Activated T-cell treated with anti-CD3 and anti-CD28 coated beads, Interleukin-2, amount 50 U/mL, for 1 hour (primary cell): ENCODE measurements around the gene DBN1.

ENCODE experiments used
- DNase-seq: peaks from one replicate; pipeline ENCODE4 v3.0.0-alpha.2; 2020

Gene DBN1

GRCh38 chr5:177504086-177505056 is 30.9 kb upstream of the DBN1 start:
- no peak for DNase-seq

DNA sequence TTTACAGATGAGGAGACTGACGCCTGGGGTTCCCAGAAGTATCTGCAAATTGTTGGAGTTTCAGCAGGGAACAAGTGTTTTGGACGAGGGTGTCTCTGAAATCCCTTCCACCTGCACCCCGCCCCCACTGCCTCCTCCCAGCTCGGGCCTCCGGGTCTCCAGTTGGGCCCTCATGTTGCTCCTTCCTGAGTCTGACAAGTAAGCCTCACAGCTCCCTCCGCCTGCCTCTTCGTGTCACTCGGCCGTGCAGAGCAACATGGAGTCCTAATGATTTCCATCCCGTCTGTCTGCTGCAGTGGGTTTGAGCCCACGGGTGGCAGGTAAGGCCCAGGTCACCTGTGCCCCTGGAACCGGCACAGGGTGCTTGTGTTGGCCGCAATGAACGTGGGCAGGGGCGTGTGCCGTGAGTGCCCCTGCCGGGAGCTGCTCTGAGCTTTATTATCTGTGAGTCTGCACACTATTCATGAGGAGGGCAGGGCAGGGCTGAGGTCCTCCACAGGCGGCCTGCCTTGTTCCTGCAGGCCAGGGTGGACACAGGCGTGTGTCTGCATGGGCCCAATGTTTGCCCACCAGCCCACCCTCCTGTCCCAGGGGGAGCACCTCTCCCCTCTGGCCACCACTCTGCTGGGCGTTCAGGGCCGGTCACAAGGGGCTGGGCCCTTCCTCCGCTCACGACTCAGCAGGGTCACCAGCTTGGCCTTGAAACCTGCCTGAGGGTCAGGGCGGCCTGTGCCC is 30.1 kb upstream of the DBN1 start:
- no peak for DNase-seq

DNA sequence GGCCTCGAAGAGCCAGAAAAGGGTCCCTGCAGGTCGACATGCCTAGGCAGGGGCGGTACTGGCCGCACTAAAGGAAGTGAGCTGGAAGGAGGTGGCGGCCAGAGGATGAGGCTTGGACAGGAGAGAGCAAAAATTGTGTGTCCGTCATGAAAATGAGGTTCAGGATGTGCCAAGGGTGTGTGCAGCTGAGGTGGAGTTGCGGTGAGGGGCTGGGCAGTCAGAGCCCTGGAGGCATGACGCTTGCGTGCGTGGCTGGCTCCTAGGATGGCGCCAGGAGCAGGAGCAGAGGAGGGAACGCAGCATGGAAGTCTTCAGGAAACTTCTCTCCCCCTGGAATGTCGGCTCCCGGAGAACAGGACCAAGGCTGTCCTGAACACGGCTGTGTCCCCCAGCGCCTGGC is 29.5 kb upstream of the DBN1 start:
- DNase-seq, result no peak

- DNase-seq, result no peak
Observed at GRCh38 chr5:177501874-177502678, 28.6 kb upstream of the DBN1 start.

- peak; percentile 88 for DNase-seq
Observed at GRCh38 chr5:177500685-177501522, 27.5 kb upstream of the DBN1 start.

GRCh38 chr5:177499842-177500241 is 26.4 kb upstream of the DBN1 start:
- DNase-seq, result no peak

- no peak for DNase-seq
Observed at GRCh38 chr5:177498013-177498787, 24.8 kb upstream of the DBN1 start.

DNA sequence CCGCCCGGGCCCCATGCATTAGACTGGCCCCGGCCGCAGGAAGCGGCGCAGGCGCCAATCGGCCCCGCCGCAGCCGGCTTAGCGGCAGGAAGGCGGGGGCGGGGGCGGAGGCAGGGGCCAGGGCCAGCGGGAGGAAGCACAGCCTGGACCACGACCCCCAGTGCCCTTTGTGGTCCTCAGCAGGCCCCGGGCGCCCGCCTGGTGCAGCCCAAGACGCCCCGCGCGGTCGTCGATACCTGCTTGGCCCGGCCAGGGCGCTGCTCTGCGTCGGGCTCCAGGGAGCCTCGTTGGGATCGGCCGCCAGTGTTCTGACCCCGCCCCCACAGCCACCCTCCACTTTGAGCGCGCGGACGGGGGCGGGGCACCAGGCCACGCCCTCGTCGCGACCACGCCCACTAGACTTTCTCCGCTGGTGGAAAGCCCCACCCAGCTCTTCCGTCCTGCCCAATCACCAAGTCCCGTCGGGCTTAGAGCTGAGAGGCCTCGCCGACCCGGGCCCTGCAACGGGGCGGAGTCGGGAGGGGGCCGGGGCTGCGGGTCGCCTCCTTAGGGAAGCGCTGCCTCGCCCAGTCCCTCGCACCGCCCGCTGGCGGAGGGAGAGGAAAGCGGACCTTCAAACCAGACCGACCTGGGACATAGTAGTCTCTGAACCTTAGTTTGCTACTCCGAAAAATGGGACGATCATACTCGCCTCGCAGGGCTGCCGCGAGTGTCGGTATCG is 24.0 kb upstream of the DBN1 start, which contains the start of gene PDLIM7:
PDLIM7 (minus strand) TSS at position 313 of the 721 bp plus-strand sequence. CDS start 1,092 bp downstream, outside the sequence.
- peak; percentile 96 for DNase-seq

DNA sequence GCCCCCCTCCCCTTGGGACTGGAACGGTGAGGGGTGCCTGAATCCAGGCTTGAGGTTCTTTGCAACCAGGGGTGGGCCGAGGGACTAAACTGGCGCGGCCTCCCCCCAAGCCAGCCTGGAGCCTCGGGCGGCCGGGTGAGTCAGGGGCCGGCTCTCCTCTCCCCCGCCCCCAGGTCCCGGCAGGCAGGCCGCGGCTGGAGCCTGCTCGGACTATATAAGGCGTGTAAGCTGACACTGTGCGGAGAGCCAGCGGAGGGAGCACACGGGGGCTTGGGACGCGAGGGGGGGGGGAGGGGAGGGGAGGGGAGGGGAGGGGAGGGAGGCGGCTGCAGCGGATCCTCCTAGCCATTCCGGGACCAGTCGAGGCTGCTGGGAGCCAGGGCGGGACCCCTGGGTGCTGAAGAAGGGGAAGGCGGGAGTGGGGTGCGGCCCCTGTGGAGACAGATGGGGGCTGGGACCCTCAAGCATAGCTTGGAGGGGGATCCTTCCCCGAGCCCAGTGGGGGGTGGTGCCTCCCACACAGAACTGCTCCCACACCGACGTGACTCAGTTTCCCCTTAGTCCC is 23.4 kb upstream of the DBN1 start:
- no peak for DNase-seq

- DNase-seq, result no peak
Observed at GRCh38 chr5:177496070-177496726, 22.8 kb upstream of the DBN1 start.

DNA sequence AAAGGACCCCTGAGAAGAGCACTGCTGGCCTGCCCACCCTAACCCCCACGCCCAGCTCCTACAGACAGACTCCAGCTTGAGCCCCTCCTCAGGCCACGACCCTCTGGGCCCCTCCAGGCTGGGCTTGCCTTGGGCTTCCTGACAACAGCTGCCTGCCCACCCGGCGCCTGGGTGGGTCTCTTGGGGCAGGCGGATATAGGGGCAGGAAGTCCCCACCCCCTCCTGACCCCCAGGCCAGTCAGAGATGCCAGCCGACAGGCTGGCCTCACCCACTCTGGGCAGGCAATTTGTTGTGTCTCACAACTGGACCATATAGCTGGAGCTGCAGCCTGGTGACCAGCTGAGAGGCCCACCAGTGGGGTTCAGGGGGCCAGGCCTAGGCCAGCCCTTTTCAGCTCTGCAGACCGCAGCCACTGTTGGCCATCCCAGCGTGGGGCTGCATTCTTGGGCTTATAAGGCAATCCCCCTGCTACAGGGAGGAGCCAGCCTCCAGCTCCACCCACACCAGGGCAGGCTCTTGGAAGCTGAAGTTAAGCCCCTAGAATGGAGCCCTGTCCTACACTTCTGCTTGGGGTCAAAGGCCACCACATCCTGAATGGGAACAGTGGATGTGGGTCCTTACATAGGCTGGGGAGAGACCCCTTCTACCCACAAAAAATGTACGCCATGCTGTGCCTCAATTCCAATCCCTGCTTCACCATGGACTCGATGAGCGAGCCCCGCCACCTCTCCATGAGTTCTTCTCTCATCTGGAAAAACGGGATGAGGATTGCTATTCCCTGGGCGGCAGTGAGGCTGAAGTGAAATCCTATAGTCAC is 22.0 kb upstream of the DBN1 start:
- no peak for DNase-seq

GRCh38 chr5:177494346-177495195 is 21.1 kb upstream of the DBN1 start:
- no peak for DNase-seq

GRCh38 chr5:177493795-177494345 is 20.4 kb upstream of the DBN1 start:
- no peak for DNase-seq

DNA sequence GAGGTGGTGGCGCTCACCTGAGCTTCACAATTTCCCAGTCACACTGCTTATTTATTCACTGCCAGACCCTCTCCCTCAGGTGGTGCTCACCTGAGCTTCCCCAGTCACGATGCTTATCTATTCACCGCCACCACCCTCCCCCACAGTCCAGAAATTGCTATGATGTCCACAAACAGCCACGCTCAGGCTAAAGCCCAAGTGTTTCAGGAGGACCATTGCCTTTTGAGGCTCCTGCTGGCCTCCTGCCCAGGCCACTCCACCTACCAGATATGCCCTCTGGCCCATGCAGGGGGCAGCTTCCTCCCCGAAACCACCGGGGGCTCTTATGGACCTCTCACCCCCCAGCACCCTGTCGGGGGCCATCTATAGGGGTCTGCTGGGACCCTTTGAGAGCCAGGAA is 19.4 kb upstream of the DBN1 start:
- no peak for DNase-seq

GRCh38 chr5:177491983-177492746 is 18.7 kb upstream of the DBN1 start:
- DNase-seq, result no peak

DNA sequence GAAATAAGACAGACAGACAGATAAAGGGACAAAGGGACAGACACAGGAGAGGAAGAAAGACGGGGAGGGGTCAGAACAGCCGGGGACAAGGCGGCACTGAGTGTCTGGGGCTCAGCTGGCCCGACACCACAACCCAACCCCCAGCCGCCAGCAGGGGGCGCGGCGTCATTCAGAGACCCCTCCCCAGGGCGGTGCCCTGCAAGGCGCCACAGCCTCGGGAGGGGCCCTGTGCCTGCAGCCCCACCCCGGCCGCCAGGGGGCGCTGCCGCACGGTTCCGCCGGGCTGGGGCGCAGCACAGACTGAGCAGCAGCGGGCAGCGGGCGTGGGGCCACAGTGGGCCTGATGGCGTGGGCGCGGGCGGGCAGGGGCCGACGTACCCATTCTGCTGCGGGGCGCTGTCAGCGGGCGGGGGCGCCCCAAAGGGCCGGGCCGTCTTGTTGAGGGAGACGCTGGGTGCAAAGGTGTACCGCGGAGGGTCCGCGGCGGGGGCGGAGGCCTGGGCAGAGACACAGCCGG is 18.1 kb upstream of the DBN1 start:
- DNase-seq, result no peak
